GM19324 (cell line): Measurements from ENCODE around the gene ANKRD53.
"Not testable (repeated sequence)": the region's sequence is repeated elsewhere in the genome, so short reads cannot be mapped to it uniquely, and the experiment has no call there.

ENCODE experiments used
- ATAC-seq: cut with Tn5 transposase; IDR thresholded peaks from one replicate; pipeline ENCODE4 v1.9.1; 2021; ENCODE audit warnings: mild to moderate bottlenecking, moderate library complexity; ENCODE audit not compliant: unreplicated experiment, low FRiP score

Gene ANKRD53

DNA sequence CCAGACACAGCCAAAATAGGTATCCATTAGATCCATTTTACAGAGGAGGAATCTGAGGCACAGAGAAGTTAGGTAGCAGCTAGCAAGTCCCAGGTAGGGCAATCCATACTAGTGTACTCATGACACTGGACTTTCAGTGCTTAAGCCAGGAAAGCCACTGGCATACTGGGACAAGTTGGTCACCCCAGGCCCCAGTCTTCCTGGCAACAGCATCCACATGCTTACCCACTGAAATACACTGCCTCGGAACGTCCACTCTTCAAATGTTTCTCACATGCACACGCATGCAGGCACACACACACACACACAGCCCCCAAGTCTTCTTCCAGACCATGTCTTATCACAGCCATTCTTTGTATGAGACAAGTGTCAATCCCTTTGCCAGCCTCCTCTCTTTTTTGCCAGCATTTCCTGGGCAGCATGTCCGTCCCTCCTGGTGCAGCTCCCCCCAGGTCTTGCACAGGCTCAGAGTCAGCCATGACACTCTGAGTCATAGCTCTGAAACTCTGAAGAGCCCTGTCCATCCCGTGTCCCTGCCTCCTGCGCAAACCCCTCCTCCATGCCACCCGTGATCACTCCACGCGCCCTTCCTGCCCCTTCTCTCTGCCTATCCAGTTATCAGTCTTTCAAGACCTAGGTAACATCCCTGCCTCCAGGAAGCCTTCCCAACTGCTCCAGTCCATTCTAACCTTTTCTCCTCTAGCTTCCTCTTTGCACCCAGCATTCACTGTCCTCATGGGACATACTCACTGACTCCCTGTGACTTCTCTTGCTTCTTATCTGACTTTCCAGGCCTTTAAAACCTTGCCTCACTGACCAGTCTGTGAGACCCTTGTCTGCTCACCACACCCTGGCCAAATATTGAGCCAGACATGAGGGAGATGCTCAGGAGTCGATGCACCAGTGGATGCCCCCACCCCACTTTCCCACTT is 27.1 kb downstream of the ANKRD53 start:
- ATAC-seq: no peak

DNA sequence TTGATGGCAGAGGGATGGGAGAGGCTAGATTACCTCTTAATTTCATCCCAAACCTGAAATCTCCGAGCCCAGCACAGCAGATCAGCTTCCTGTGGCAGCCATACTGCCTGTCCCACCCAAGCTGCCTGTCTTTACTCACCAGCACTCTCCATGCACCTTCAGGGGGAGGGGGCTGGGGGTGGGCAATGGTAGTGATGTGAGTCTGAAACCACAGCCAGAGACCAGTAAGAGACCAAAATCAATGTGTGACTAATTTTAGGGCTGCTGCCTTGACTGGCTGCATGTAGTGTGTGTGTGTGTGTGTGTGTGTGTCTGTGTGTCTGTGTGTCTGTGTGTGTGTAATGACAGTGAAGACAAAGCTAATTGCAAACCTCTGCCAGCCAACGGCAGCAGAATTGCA is 27.9 kb downstream of the ANKRD53 start:
- ATAC-seq: no peak

DNA sequence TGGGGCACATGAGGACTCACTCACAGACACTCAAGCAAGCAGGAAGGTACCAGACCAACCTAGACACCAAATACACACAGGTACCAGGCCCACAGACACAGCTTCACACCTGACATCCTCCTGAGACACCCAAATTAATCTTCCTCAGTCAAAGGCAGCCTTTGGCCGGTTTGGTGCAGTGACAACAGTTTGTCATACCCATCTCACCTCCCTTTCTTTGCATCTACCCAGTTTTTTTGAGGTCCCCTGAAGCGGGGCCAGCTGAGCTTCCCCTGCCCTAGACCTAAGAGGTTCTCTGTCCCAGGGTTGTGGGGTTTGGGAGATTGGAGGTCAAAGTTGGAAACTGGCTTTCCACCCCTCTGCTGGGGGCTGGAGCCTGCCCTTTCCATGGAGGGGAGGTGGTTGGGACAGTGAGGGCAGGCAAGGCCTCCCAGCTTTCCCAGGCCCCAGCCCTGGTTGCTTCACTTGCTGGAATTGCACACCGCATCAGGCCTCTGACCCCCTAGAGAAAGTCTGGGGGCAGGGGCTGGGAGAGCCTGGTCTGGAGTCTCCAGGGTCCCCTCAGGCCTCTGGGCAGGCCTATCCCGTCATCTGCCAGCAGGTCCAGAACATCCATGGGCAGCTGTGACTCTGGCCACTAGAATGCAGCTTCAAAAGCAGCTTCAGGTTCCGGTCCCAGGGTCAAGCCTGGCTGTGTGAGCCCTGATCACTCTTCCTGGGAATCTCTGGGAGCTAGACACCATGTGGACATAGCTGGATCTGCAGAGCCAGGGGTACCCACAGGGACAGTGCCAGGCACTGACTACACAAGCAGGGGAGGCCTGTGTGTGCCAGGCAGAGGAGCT is 28.7 kb downstream of the ANKRD53 start:
- ATAC-seq: no peak

DNA sequence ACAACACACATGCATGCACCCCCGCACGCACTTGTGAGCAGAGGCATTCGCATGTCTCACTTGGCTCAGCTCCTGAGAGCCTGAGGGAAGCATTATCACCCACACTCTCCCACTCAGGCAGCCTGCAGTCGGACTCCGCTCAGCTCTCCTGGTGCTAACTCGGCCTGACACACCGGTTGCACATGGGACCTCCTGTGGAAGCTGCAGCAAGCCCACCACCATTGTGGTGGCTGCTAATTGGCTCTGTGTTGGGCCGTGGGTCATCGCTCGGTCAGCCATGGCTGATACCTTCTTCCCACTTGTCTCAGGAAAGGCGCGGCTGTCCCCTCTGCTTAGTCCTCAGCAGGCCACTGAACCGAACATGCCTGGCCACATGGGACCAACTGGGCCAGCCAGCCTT is 29.9 kb downstream of the ANKRD53 start:
- no peak for ATAC-seq

DNA sequence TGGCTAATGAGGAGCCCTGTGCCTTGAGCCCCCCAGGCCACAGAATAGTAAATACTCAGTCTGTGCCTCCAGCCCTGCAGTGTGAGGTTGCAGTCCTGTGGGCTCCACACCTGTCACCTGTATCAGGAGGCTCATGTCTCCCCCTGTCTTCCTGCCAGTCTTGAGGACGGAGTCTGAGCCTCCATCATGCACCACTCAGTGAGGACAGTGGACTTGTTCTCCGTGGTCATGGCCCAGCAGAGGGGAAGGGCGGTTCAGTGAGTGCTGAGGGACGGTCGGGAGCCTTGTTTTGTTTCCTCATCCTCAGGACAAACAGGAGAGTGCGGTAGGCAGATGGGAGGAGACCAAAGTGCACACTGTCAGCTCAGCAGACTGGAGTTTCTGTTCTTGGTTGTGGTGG is 33.4 kb downstream of the ANKRD53 start:
- not testable (repeated sequence) for ATAC-seq

DNA sequence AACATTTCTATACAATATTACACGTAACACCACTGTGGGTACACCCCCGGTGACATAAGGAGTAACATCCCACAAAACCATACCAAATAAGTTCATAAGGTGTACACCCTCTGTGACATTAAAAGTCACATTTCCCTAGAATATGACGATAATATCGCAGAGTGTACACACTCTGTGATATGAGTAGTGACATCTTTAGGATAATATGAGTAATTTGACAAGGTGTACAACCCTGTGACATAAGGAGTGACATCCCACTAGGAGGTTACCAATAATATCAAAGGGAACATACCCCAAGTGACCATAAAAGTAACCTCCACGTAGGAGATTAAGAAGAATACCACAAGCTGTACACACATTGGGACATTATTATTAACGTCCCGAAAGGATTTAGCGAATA is 40.2 kb downstream of the ANKRD53 start:
- ATAC-seq: no peak

DNA sequence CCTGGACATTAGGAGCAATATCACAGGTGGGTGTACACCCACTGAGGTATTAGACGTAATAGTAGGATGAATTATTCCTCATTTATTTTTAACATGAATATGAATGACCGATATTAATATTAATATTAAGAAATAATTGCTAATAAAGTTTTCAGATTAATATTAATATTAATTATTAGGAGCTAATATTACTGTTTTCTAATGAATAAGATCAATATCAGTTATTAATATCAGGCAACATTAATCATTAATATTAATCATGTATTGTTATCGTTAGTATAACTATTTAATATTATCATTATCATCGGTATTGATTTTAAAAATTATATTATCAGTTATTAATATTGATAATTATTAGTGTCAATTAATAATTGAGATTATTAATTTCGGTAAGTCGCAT is 41.6 kb downstream of the ANKRD53 start:
- not testable (repeated sequence) for ATAC-seq

DNA sequence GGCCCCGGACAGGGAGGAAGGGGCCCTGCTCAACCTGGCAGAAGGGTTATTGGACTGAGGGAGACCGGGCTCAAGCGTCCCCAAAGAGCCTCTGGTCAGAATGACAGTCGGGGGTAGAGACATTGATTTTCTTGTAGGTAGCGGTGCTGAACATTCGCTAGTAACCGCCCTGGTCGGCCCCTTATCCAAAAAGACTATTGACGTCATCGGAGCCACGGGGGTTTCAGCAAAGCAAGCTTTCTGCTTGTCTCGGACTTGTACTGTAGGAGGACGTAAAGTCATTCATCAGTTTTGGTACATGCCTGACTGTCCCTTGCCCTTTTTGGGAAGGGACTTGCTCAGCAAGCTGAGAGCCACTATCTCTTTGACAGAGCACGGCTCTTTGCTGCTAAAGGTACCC is 43.0 kb downstream of the ANKRD53 start:
- not testable (repeated sequence) for ATAC-seq

DNA sequence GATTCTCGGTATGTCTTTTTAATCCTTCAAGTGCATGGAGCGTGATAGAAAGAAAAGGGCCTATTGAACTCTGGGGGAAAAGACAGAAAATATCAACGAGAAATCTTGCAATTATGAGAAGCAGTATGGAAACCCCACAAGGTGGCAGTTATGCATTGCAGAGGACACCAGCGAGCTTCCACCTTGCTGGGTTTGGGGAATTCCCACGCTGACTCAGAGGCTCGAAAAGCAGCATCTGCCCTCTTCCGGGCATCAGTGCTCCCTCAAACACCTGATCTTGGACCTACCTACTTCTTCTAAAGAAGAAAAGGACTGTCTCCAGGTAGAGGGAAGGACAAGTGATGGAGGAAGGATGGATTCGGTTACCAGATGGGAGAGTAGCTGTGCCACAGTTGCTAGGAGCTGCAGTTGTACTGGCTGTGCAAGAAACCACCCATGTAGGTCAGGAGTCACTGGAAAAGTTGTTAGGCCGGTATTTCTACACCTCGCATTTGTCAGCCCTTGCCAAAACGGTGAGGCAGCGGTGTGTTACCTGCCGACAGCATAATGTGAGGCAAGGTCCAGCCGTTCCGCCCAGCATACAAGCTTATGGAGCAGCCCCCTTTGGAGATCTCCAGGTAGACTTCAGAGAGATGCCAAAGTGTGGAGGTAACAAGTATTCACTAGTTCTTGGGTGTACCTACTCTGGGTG is 45.3 kb downstream of the ANKRD53 start:
- not testable (repeated sequence) for ATAC-seq
